ENCODE data around the gene CXCL11. TPM values are rescaled to one million over a fixed set of nuclear protein-coding genes. Genes with fewer than 3 reads are reported as not detected.

The CXCL11 gene
- total and polyA plus RNA-seq, 4 donors = 0.10 to 1.6 (median 0.58) TPM; not detected in 1

DNA sequence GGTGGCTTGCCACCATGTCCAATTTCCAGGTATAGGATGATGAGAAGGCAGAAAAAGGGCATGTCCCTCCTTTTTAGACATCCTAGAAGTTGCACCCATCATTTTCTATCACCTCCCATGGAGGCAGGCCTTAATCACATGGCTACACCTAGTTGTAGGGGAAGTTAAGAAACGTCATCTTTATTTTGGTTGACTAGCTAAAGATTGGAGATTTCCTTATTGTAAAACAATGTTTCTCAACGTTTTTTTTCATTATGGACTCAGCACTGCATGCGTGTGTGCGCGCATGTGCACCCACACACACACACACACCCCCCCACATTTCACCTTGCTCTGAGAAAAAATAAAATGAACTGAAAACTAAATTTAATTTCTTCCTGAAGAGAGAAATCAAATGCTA, 26.6 kb downstream of the CXCL11 start:
- Histone ChIP-seq H3K27ac (ENCODE audit: low read depth in 1 of 2, low read length in 1 of 2) (no peak overlapping the region), H3K4me3 (no peak overlapping the region), H3K36me3 (ENCODE audit: control insufficient read depth in 4 of 4, insufficient read depth in 4 of 4, low read length in 4 of 4) (no peaks in the 10 kb centered on the region), H3K4me1 (ENCODE audit: control insufficient read depth in 5 of 5, insufficient read depth in 5 of 5, low read length in 5 of 5) (no peaks in the 10 kb centered on the region), H3K9ac (ENCODE audit: insufficient read depth in 1 of 2, low read length in 2 of 2) (no peak overlapping the region), H3K9me3 (ENCODE audit: control insufficient read depth in 4 of 4, insufficient read depth in 3 of 4, low read length in 3 of 4) (no peaks in the 10 kb centered on the region), H3K27me3 (ENCODE audit: control insufficient read depth in 3 of 3, insufficient read depth in 3 of 3, low read length in 2 of 3) (peaks cover 0 to 6% (median 0%) of the 10 kb centered on the region in 3 donors)
- WGBS, 2 donors = 66 to 84% methylated on average over 5 of the region's 5 CpGs
- no peak for TF ChIP-seq CTCF (IDR thresholded peaks at IDR 0.05; ENCODE audit: control extremely low read depth, extremely low read depth)
- DNase-seq (no peak), ATAC-seq (ENCODE audit: insufficient read depth, low FRiP score) (no peak)

GRCh38 chr4:76007089-76007862, 28.6 kb downstream of the CXCL11 start, which contains the start of gene CXCL9:
TSS of gene CXCL9 (minus strand) at chr4:76007509. CDS start at chr4:76007449, 60 bp downstream.
- Histone ChIP-seq H3K9me3 (ENCODE audit: control insufficient read depth in 4 of 4, insufficient read depth in 3 of 4, low read length in 3 of 4) (no peaks in the 10 kb centered on the region), H3K36me3 (ENCODE audit: control insufficient read depth in 4 of 4, insufficient read depth in 4 of 4, low read length in 4 of 4) (no peaks in the 10 kb centered on the region), H3K27me3 (ENCODE audit: control insufficient read depth in 3 of 3, insufficient read depth in 3 of 3, low read length in 2 of 3) (peaks cover 0 to 10% (median 0%) of the 10 kb centered on the region in 3 donors), H3K4me3 (no peak within 1 kb of the TSS), H3K4me1 (ENCODE audit: control insufficient read depth in 5 of 5, insufficient read depth in 5 of 5, low read length in 5 of 5) (no peaks in the 10 kb centered on the region), H3K27ac (ENCODE audit: low read depth in 1 of 2, low read length in 1 of 2) (no peak within 1 kb of the TSS), H3K9ac (ENCODE audit: insufficient read depth in 1 of 2, low read length in 2 of 2) (no peak within 1 kb of the TSS)
- no peak for TF ChIP-seq CTCF (IDR thresholded peaks at IDR 0.05; ENCODE audit: control extremely low read depth, extremely low read depth)
- no peak for DNase-seq
- ATAC-seq (ENCODE audit: insufficient read depth, low FRiP score) = no peak
- 84 to 88% methylated on average over 1 of the region's 1 CpG for WGBS, 2 donors

DNA sequence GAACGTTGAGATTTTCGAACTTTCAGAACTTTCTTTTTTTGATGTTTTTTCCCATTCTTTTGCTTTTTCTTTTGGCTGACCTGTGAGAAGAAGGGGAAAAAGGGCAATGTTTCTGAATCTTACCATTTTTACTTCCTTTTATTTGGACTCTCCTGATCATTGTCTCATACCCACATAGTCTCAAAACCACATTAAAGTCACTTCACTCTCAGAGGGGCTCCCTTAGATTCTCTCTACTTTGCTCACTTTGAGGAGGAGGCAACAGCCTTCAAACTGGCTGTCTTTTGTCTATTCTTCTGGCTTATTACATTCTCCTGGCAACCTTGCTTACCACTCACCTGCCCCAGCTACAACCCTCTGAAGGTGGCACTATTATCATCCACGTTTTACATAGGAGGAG, 32.2 kb downstream of the CXCL11 start:
- WGBS, 2 donors = 78 to 86% methylated on average over 3 of the region's 3 CpGs
- Histone ChIP-seq H3K27ac (ENCODE audit: low read depth in 1 of 2, low read length in 1 of 2) (no peak overlapping the region), H3K4me3 (no peak overlapping the region), H3K9ac (ENCODE audit: insufficient read depth in 1 of 2, low read length in 2 of 2) (no peak overlapping the region), H3K4me1 (ENCODE audit: control insufficient read depth in 5 of 5, insufficient read depth in 5 of 5, low read length in 5 of 5) (no peaks in the 10 kb centered on the region), H3K36me3 (ENCODE audit: control insufficient read depth in 4 of 4, insufficient read depth in 4 of 4, low read length in 4 of 4) (no peaks in the 10 kb centered on the region), H3K27me3 (ENCODE audit: control insufficient read depth in 3 of 3, insufficient read depth in 3 of 3, low read length in 2 of 3) (peaks cover 0 to 10% (median 4%) of the 10 kb centered on the region in 3 donors), H3K9me3 (ENCODE audit: control insufficient read depth in 4 of 4, insufficient read depth in 3 of 4, low read length in 3 of 4) (no peaks in the 10 kb centered on the region)
- no peak for TF ChIP-seq CTCF (IDR thresholded peaks at IDR 0.05; ENCODE audit: control extremely low read depth, extremely low read depth)
- ATAC-seq (ENCODE audit: insufficient read depth, low FRiP score) (no peak), DNase-seq (no peak)
